Measurements from ENCODE around the gene CDC14A.
A peak's percentile ranks its signal among the peaks of the same experiment; 100 is the strongest.
"Not testable (repeated sequence)": the region's sequence is repeated elsewhere in the genome, so short reads cannot be mapped to it uniquely, and the experiment has no call there.

Gene CDC14A

DNA sequence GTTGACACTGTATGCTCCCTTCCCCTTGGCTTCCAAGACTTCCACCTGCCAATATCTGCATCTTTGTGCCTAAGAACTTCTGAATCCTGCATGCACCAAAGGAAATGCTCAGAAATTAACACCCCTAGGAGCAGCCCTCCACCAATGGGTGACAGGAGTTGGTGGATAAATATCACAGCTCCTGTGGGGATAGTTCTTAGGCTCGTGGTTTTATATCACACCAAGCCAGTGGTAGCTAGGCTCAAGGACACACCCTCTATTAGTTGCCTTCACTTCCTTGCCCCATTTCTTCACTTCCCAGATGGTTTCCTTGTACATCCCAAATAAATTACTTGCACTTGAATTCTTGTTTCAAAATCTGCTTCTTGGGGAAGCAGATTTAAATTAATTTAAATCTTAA lies 16.9 kb upstream of the CDC14A start:
- no peak for DNase-seq

DNA sequence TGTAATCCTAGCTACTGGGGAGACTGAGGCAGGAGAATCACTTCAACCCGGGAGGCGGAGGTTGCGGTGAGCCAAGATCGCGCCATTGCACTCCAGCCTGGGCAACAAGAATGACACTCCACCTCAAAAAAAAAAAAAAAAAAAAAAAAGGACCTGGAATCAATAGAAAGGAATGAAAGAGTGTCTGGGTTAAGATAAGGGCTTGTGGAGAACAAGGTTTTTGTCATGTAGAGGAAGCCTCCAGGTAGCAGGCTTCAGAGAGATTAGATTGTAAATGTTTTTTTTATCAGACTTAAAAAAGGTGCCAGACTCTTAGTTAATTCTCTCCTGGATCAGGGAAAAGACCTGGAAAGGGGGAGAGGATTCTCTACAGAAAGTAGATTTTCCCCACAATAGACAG lies 14.4 kb upstream of the CDC14A start:
- DNase-seq: not testable (repeated sequence)

DNA sequence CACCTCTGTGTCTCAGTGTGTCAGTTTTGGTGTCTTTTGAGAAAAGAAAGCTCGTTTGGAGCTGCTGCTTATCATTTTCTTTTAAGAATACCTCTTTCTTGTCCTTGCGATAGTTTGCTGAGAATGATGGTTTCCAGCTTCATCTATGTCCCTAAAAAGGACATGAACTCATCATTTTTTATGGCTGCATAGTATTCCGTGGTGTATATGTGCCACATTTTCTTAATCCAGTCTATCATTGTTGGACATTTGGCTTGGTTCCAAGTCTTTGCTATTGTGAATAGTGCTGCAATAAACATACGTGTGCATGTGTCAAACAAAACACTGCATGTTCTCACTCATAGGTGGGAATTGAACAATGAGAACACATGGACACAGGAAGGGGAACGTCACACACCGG lies 12.6 kb upstream of the CDC14A start:
- not testable (repeated sequence) for DNase-seq

DNA sequence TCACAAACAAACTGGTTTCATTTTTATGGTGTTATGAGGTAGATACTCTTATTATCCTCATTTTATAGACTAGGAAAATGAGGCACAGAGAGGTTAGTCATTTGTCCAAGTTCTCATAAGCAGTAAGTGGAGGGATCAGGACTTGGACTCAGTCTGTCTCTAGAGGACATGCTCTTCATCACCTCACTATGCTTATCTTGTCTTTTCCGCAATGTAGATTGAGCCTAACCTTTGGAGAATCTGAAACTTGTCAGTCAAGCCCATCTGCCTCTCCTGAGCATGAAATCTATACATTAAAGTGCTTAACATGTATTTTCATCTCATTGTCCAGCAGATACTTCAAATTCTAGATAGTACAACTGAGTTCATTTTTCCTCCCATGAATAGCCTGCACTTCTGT lies 11.8 kb upstream of the CDC14A start:
- DNase-seq: no peak

DNA sequence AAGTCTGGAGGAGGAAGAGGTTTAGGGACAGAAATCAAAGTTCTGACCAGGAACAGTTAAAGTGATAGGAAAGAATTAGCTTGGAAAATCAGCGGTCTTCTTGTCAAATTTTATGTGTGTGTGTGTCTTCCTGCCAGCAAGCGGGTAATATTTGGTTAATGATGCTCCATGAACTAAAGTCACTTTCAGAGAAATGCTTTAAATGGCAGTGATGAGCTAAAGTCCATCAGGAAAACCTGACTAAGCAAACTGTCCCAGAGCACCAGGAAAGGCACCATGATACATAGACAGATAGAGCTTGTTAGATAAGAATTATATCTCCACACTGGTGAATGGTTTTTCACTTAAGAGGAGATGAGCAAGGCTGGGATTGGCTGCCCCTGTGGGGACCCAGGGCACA lies 10.0 kb upstream of the CDC14A start:
- DNase-seq: no peak

DNA sequence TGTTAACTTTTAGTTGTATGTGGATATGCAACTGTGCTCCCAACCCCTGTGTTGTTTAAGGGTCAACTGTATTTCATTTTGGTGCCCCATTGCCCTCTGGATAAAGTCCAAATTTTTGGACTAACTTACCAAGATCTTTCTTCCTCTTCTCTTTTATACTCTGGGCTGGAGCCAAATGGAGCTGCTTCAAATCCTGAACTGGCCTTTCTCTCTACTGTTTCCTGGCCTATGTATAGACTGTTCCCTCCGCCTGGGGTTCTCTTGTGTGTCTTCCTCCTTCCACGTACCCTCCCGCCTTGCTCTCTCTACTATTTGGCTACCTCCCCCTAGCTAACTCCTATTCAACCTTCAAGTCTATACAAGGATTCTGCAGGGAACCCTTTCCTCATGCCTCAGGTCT lies 8.4 kb upstream of the CDC14A start:
- DNase-seq: no peak

DNA sequence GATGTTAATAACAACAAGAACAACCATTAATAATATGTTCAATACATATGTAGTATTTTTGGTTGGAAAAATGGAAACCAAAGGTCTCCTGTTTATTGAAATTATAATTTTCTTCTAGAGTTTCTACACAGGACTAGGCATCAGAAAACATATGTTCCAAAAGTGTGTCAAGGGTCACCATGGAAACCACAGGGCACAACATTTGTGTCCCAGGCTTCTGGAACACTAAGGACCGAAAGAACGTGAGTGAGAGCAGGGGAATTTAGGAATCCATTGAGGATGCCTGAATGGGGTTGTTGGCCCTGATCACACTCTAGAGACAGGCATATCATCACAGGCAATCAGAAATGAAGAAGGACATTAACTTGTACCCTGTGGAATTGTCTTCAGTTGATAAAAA lies 7.5 kb upstream of the CDC14A start:
- DNase-seq: no peak

DNA sequence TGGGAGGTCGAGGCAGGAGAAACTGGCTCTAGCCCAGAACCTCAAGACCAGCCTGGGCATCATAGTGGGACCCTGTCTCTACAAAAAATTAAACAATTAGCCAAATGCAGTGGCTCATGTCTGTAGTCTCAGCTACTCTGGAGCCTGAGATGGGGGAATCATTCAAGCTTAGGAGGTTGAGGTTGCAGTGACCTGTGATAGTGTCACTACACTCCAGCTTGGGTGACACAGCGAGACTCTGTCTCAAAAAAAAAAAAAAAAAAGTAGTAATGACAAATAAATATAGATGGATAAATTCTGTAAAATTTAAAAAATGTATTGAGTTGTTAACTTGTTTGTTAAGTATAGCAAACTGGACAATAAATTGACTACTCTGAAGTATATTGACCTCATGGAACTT lies 5.9 kb upstream of the CDC14A start:
- DNase-seq: no peak

DNA sequence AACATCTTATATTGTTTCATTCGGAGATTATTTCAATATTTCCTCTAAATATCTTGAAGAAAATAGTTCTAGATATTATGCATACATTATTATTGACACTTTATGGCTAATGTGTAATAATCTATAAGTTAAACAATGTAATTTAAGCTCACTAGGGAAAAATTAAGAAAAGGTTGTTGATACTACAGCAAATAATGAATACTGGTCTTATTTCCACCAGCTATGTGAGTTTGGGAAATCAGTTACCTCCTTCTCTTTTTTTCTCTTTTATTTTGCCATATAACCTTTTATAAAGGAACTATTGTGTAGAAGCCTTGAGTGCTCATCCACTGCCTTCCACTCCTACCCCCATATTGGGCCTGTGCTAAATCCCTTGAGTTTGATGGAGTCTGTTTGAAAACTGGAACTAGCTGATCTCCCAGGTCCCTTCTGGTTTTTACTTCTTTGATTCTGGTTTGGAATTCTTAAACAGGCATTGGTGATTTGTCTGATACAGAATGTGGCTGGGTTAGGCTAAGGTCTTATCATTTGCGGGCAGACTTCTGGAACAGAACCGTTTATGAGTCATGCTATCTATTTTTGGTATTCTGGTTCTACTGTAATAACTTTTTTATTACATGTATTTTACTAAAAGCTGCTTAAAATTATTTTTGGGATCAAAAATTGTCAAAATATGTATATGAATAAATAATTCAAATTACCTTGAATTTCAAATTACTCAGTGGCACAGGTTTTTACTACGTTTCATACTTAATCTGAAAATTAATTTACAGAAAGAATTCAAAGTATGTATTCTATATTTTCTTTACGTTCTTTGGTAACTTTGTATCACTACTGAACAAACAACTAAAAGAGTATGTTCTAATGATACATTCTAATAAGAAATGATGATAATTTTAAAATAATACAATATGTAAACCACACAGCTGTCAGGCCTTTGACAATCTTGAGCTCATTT lies 5.0 kb upstream of the CDC14A start:
- DNase-seq: no peak

DNA sequence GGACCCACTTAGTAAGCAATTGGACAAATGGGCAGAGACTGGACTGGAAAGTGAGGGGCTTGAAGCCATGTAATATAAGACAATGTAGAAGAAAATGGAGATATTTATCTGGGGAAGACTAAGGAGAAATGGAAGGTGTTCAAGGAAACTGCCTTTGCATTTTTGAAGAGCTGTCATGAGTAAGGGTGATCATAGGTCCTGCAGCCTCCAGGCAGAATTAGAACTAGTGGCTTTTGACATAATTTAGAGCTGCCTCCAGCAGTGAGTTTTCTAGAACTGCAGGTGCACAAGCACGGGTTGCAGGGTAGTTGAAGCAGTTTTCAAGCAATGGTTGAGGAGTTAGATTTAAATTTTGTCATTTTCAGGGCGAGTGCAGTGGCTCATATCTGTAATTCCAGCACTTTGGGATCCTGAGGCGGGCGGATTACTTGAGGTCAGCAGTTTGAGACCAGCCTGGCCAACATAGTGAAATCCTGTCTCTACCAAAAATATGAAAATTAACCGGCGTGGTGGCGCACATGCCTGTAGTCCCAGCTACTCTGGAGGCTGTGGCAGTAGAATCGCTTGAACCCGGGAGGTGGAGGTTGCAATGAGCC lies 3.7 kb upstream of the CDC14A start:
- no peak for DNase-seq

DNA sequence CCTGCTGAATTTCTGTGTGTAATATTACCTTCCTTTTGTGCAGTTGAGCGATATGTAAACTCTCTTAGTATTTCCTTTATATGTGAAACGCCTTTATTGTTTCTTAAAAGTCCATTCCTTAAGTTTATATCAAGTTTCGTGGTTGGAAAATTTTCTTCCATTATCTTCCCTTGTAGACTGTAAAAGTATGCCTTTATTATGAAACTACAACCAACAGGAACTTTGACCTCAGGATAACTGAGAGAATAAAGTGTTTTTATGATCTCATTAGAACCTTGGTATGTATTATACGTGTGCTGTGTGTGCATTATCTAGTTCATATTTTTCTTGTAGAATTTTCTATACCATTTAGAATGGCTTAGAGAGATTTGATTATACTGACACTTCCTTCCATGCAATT lies 3.1 kb upstream of the CDC14A start:
- no peak for DNase-seq

DNA sequence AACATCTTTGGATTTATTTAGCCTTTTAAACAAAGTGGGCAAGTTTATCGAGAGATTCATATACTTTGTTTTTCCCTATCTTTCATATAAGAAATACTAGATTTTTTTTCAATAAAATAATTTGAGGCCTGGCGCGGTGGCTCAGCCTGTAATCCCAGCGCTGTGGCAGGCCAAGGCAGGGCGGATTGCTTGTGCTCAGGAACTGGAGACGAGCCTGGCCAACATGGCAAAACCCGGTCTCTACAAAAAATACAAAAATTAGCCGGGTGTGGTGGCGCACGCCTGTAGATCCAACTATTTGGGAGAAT lies 1.6 kb upstream of the CDC14A start:
- DNase-seq: no peak

DNA sequence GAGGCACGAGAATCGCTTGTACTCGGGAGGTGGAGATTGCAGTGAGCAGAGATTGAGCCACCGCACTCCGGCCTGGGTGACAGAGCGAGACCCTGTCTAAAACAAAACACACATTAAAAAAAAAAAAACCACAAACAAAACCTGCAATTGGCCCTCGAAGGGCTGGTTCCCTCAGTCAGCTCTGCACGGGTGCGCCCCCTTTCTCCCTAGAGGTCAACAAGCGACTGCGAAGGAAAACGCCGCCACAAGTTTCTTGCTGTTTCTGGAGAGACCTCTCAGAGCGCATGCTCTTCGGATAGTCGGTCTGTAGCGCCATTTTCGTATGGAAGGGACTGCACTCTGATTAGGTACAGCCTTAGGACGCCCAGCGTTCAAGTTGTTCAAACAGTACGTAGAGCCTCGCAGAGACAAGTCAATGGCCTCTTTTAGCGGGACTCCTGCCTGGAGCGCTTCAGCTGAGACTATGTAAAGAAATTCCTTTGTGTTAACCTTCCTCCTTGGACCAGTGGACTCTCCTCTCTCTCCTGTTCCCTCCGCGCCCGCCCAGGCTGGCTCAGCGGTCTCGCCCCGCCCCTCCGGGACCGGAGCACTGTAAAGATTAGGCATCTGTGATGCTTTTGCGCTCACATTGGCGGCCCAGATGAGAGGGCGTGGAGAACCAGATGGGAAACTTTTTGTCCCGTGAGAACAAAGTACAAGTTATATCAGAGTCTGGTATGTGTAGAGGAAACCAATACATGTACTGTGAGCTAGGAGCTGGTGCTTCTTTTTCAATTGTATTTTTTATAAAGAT lies 1.0 kb upstream of the CDC14A start:
- peak; percentile 73 for DNase-seq

DNA sequence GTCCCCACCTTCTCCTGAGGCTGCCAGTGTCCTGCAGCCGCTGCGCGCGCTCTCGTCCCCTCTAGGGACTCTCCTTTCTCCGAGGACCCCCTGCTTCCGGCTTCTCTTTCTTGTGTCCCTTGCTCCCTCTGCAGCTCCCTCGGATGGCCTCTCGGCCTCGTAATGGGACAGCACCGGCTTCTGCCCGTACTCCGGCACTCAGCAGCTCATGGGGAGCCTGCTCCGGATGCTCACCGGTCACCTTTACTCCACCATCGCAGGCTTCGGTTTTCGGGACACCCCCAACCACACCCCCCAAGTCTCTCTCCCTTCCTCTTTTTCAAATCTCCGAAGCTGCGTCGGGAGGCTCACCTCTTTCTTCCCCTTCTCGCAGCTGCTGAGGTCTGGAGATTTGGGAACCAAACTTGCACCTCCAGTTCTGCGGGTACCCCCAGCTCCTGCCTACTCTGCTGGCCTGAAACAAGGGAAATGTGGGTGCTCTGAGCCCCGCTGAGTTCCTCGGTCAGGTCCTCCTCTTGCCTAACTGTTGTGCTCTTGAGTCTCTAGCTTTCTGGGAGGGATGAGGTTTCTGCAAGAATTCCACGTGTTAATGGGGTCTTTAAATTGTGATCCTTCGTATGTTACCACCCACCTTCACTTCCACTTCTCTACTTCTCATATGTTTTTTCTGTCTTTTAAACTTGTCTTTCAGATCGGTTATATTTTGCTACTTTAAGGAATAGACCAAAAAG lies 930 bp downstream of the CDC14A start:
- no peak for DNase-seq

DNA sequence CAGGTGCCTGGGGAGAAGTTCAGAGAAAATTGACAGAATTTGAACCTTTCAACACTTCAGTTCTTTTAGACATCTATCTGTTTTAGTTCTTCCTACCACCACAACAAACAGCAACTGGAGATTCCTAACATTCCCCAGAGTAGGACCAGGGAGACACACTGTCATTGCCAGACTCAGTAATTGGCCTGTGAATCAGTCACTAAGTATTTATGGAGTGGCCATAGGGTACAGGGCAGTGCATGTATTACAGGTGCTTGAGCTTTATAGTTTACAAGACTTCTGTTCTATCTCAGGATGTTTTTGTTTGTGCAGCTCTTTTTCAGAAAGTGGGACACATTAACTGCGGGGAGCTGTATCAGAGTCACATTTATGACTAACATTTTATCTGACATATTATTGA lies 1.7 kb downstream of the CDC14A start:
- DNase-seq: no peak

DNA sequence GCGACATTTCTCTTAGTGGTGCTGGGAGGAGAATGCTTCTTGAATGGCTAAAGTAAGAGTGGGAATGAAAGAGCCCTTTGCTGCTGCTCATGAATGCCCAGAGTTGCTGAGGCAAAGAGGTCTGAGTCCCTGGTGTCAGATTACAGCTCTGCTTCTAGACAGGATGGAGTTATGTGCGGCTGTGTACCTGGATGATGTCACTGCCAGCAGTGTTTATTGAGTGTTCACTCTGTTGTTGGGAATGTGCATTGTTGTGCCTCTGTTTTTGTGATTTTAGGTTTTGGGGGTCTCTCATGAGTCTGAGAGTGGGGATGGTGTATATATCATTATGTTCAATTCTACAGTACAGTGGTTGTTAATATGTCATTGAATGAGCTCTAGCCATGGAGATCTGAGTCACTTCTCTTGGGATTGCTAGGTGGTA lies 2.7 kb downstream of the CDC14A start:
- no peak for DNase-seq

DNA sequence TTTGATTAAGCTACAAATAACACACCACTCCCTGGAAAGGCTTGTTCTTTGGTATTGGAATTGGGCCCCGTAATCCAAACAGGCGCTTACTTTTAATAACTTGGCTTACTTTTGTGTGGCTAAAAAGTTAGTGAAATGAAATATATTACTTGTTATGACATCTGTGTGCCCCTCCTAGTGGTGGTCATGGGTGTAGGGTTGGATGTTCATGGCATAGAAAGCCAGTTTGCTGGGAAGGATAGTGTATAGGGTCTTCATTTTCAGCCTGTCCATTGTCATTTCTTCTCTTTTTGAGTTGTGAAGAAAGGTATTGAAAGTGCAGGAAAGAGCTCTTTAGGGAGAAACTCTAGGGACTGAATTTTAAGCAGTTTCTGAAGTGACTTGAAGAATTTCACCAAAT lies 5.9 kb downstream of the CDC14A start:
- DNase-seq: no peak

DNA sequence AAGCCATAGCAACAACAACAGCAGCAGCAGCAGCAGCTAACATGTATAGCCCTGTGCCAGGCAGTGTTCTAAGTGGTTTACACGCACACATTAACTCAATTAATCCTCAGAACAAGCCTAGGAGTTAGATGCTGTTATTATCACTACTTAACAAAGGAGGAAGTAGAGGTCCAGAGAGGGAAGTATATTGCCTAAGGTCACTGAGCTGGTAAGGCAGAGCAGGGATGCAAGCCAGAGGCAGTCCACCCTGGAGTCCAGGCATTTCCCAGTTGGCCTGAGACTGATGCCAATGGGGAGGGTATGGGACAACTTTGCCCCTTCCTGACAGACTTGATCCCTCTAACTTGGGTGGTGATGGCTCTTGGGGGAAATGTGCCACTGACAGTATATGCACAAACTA lies 6.8 kb downstream of the CDC14A start:
- DNase-seq: no peak

DNA sequence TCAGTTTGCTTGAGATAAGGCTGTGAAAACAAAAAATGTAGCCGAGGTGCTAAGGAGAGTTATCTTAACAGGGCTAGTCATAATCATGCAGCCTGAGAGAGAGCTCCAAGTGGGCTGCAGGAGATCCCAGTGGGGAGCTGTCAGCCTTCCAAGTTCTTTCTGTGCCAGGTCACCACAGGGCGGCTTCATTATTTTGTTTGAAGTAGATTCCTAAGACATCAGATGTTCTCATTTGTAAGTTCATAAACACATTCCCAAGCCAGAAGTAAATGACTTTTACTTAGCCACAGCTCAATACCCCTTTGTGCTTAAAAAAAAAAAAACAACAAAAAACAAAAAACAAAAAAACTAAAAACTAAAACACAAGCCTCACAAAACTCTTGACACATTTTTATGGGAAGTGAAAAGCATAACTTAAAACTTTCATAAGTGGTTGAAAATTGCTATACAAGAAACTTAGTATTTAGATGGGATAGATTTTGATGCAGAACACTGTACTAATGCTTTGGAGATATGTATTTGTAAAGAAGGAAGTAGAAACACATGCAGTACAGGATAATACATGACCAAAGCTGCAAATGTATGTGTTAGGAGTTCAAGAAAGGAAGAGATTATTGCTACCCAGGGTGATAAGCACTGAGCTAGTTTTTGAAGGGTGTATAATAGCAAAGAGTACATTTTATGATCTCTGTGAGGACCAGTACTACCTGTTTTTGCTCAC lies 8.6 kb downstream of the CDC14A start:
- no peak for DNase-seq

DNA sequence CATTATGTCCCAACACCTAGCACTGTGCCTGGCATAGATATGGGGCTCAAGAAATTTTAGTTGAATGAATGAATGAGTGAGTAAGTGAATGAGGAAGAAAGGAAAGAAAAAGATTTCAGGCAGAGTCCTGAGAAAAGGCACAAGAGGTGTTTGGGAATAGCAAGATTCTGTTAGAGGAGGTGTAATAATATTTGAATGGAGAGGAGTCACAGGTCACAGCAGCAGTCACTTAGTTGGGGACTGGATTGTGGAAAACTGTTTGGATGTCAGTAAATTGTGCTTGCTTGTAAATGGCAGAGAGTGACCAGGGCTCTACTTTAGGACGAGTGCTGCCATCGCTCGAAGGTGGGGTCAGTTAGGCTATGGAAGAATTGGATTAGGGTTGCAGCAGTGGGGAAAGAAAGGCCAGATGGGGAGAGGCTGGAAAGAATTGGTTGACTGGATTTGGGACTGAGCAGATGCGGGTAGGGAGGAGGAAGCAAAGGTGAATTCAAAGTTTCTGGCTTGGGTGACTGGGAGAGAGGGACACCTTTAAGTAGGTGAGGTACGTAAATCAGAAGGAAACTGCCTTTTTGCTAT lies 9.3 kb downstream of the CDC14A start:
- no peak for DNase-seq

DNA sequence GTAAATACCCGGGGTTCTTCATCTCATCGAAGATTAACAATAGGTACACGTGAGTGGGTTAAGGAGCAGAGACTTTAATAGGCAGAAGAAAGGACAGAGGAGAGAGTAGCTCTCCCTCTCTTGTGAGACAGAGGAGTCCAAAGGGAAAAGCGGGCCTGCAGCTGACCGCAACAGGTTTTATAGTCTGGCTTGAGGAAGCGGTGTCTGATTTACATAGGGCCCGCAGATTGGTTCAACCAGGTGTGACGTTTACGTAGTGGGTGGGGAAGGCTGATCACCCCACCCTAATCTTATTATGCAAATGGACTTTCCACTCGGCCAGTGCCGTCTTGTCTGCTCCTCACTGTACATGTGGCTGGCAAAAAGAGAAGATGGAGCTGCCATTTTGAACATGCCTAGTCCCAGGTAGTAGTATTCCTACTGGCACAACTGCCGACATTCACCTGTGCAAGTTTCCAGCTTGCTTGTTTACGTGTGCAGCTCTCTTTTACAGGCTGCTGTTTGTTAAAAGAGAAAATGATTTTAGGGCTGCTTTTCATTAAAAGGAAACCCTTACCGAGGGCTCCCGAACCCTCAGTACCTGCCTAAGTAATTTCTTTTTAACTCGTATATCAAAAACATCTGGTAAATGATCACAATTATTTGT lies 10.6 kb downstream of the CDC14A start:
- no peak for DNase-seq

DNA sequence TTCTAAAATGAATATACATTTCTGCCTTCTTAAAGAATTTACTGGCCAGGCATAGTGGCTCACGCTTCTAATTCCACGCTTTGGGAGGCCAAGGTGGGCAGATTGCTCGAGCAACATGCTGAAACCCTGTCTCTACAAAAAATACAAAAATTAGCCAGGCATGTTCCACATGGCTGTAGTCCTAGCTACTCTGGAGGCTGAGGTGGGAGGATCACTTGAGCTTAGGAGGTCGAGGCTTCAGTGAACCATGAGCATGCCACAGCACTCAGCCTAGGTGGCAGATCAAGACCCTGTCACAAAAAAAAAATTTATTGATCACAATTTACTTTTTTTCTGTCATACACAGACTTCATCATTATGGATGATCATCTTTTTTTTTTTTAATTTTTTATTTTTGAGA lies 11.5 kb downstream of the CDC14A start:
- DNase-seq: no peak
